Hepatocyte (in vitro differentiated cells): ENCODE results near the gene GLYATL3.

ENCODE experiments used
- CTCF ChIP-seq: fragments of 200-600 bp; sonication (generic); IDR thresholded peaks from 2 replicates; pipeline ENCODE4 v1.5.1; 2016; ENCODE audit warnings: antibody characterized with exemption, mild to moderate bottlenecking; ENCODE audit not compliant: poor library complexity
- EZH2 ChIP-seq: fragments of 200-600 bp; sonication (generic); IDR thresholded peaks from 2 replicates; pipeline ENCODE4 v1.6.1; 2016; ENCODE audit warnings: antibody characterized with exemption, mild to moderate bottlenecking, borderline replicate concordance
- EZH2phosphoT487 ChIP-seq: fragments of 200-600 bp; sonication (generic); IDR thresholded peaks from one replicate; pipeline ENCODE4 v1.6.1; 2018; ENCODE audit warnings: antibody characterized with exemption, mild to moderate bottlenecking, low read depth, moderate library complexity; ENCODE audit not compliant: unreplicated experiment, severe bottlenecking

- TF ChIP-seq EZH2phosphoT487 (no peak), CTCF (no peak), EZH2 (no peak)
Observed at GRCh38 chr6:49565261-49565660, 65.5 kb downstream of the GLYATL3 start.
